Thymus (tissue), 11 donors: Measurements from ENCODE around the gene GNAS. TPM values are rescaled to one million over a fixed set of nuclear protein-coding genes. Genes with fewer than 3 reads are reported as not detected.
"Not testable (repeated sequence)": the region's sequence is repeated elsewhere in the genome, so short reads cannot be mapped to it uniquely, and the experiment has no call there.

Experiments used
- DNase-seq, 9 donors: peaks; one replicate each; pipeline ENCODE4 v3.0.0-alpha.2; 2013; ENCODE audit warnings: low spot score in 9 of 9, low read depth in 6 of 9, missing footprints in 1 of 9
- H3K27ac ChIP-seq, 2 donors: one replicate each; pipeline ENCODE4 v1.5.1; 2013; ENCODE audit warnings: control low read depth in 1 of 2, low read depth in 1 of 2, low read length in 1 of 2, mild to moderate bottlenecking in 1 of 2, moderate library complexity in 1 of 2
- H3K27me3 ChIP-seq, 2 donors: one replicate each; pipeline ENCODE4 v1.5.1; 2013; ENCODE audit warnings: low read length in 1 of 2; ENCODE audit not compliant: control insufficient read depth in 2 of 2, insufficient read depth in 1 of 2
- H3K36me3 ChIP-seq, 2 donors: one replicate each; pipeline ENCODE4 v1.5.1; 2013; ENCODE audit warnings: low read length in 1 of 2, mild to moderate bottlenecking in 1 of 2, moderate library complexity in 1 of 2; ENCODE audit not compliant: control insufficient read depth in 2 of 2, insufficient read depth in 2 of 2
- H3K4me1 ChIP-seq, 2 donors: one replicate each; pipeline ENCODE4 v1.5.1; 2013; ENCODE audit warnings: low read length in 2 of 2; ENCODE audit not compliant: control insufficient read depth in 2 of 2, insufficient read depth in 2 of 2
- H3K4me3 ChIP-seq, 2 donors: one replicate each; pipeline ENCODE4 v1.5.1; 2013; ENCODE audit warnings: low read length in 2 of 2, control low read depth in 1 of 2, mild to moderate bottlenecking in 1 of 2
- H3K9me3 ChIP-seq, 2 donors: one replicate each; pipeline ENCODE4 v1.5.1; 2013; ENCODE audit warnings: low read length in 1 of 2, mild to moderate bottlenecking in 1 of 2; ENCODE audit not compliant: control insufficient read depth in 2 of 2, insufficient read depth in 1 of 2
- WGBS: extraction: QIAGEN DNeasy Blood & Tissue Kit; methylation state at CpG from one replicate; pipeline ENCODE4 v1.1.7; 2013; 5-methylcytosine and 5-hydroxymethylcytosine counted together
- polyA plus RNA-seq: library from polyadenylated mRNA; stranded (reverse); fragments of 200-250 nt; gene quantifications from one replicate; pipeline ENCODE4 v1.2.3, GENCODE V29; 2013
- total RNA-seq: library from RNA; stranded (reverse); fragments of 120-200 nt; gene quantifications from one replicate; pipeline ENCODE4 v1.2.4, GENCODE V29; 2013
- donor health status: healthy.

Gene GNAS
- total and polyA plus RNA-seq, 2 donors: 434 to 700 TPM

DNA sequence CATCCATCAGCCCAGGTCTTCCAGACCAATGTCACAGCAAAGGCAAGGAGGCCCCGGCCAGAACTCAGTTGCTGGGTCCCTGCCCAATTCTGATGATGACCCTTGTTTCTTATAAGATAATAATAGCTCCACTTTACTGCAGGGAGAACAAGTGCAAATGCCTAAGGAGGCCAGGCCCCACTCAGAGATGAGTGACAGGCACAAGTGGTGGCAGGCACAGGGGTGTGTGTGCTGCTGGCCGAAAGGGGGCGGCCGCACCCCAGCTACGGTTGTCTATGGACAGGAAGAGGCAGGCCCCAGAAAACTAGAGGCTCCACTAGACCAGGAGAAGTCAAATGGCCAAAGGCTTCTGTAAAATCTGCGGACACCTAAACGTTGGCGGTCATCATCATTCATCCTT, 30.4 kb upstream of the GNAS start:
- 89% methylated on average over 8 of the region's 8 CpGs for whole genome bisulfite sequencing
- H3K27ac ChIP-seq: no peak overlapping the region
- DNase-seq: no peak
- H3K4me1 ChIP-seq: no peaks in the 10 kb centered on the region
- H3K36me3 ChIP-seq: no peaks in the 10 kb centered on the region
- H3K9me3 ChIP-seq: no peaks in the 10 kb centered on the region
- no peaks in the 10 kb centered on the region for H3K27me3 ChIP-seq
- H3K4me3 ChIP-seq: no peak overlapping the region

GRCh38 chr20:58822748-58823730, 29.5 kb upstream of the GNAS start:
- H3K4me3 ChIP-seq: no peak overlapping the region
- 97% methylated on average over 26 of the region's 26 CpGs for WGBS
- H3K27me3 ChIP-seq: no peaks in the 10 kb centered on the region
- no peaks in the 10 kb centered on the region for H3K9me3 ChIP-seq
- H3K27ac ChIP-seq: no peak overlapping the region
- DNase-seq: no peak
- H3K36me3 ChIP-seq: no peaks in the 10 kb centered on the region
- no peaks in the 10 kb centered on the region for H3K4me1 ChIP-seq

GRCh38 chr20:58824843-58825242, 27.7 kb upstream of the GNAS start:
- H3K27me3 ChIP-seq: no peaks in the 10 kb centered on the region
- WGBS: 94% methylated on average over 8 of the region's 8 CpGs
- no peak for DNase-seq
- no peak overlapping the region for H3K4me3 ChIP-seq
- no peaks in the 10 kb centered on the region for H3K4me1 ChIP-seq
- H3K27ac ChIP-seq: no peak overlapping the region
- no peaks in the 10 kb centered on the region for H3K9me3 ChIP-seq
- H3K36me3 ChIP-seq: no peaks in the 10 kb centered on the region

DNA sequence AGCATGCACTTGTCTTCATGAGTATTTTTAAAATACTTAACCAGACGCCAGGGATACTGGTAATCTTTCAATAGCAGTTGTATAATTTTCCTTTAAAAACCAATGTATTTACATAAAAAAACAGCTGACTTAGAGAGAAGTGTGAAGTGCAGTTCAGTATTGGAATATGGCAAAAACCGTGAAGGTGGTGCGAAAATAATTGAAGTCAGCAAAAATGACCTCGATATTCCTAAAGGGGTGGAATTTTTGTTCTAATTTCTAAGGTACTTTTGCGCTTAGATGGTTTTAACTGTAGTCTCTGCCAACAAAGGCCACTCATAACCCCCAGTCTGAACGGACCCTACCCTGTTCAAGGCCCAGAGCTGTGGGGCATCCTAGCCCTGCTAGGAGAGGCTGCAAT, 27.1 kb upstream of the GNAS start:
- no peaks in the 10 kb centered on the region for H3K27me3 ChIP-seq
- H3K4me1 ChIP-seq: no peaks in the 10 kb centered on the region
- H3K27ac ChIP-seq: no peak overlapping the region
- no peak overlapping the region for H3K4me3 ChIP-seq
- no peaks in the 10 kb centered on the region for H3K36me3 ChIP-seq
- DNase-seq: no peak
- WGBS: 94% methylated on average over 6 of the region's 6 CpGs
- no peaks in the 10 kb centered on the region for H3K9me3 ChIP-seq

DNA sequence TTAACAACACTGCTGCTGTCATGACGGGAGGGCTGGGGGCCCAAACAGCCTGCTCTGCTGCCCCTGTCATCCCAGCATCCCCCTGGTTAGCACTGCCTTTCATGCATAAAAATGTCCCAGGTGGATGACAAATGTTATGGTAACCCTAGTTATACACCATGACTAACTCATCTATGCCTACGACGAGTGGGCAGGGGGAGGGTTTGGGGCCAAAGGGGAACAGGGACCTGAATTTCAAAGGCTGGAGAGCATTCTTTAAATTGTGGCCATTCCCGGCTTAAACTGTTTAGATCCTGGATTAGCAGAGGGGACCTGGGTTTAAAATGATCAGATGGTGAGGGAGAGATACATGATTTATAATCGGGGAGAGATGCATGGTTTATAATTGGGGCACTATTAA, 26.2 kb upstream of the GNAS start:
- no peak overlapping the region for H3K27ac ChIP-seq
- no peak for DNase-seq
- no peak overlapping the region for H3K4me3 ChIP-seq
- H3K36me3 ChIP-seq: no peaks in the 10 kb centered on the region
- H3K27me3 ChIP-seq: no peaks in the 10 kb centered on the region
- no peaks in the 10 kb centered on the region for H3K4me1 ChIP-seq
- H3K9me3 ChIP-seq: no peaks in the 10 kb centered on the region
- WGBS: 94% methylated on average over 5 of the region's 5 CpGs

GRCh38 chr20:58828136-58828535, 24.4 kb upstream of the GNAS start:
- 95% methylated on average over 2 of the region's 2 CpGs for WGBS
- H3K27ac ChIP-seq: no peak overlapping the region
- H3K4me1 ChIP-seq: no peaks in the 10 kb centered on the region

GRCh38 chr20:58828804-58829203, 23.7 kb upstream of the GNAS start:
- not testable (repeated sequence) for H3K4me1 ChIP-seq, H3K27me3 ChIP-seq, DNase-seq, H3K27ac ChIP-seq, H3K4me3 ChIP-seq, H3K9me3 ChIP-seq, H3K36me3 ChIP-seq
- WGBS: over 99% methylated on average over 4 of the region's 5 CpGs

More at GRCh38 chr20:58828136-58828535, 24.4 kb upstream of the GNAS start:
- H3K4me3 ChIP-seq: no peak overlapping the region
- no peaks in the 10 kb centered on the region for H3K9me3 ChIP-seq
- no peaks in the 10 kb centered on the region for H3K27me3 ChIP-seq
- DNase-seq: no peak
- no peaks in the 10 kb centered on the region for H3K36me3 ChIP-seq

DNA sequence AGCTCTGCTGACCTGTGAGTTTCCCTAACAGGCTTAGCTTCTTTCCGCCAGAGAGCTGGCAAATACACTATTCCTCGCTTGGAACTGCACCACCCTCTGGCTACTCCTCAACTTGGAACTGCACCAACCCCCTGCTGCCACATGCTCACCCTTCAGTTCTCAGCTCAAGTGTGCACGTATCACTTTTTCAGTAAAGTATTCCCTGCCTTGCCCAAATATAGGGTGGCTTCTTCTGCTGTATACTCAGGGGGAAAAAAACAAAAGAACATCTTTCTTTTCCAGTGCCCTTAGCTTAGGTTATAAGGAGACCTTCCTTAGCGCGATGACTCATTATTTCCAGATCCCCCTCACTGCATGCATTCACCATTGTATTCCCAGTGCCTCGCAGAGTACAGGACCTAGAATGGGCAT, 23.0 kb upstream of the GNAS start:
- Histone ChIP-seq H3K4me1 (no peaks in the 10 kb centered on the region), H3K27me3 (peaks cover 0 to 4% of the 10 kb centered on the region in 2 donors), H3K36me3 (no peaks in the 10 kb centered on the region), H3K9me3 (no peaks in the 10 kb centered on the region), H3K27ac (no peak overlapping the region), H3K4me3 (no peak overlapping the region)
- 95% methylated on average over 6 of the region's 6 CpGs for WGBS
- DNase-seq: no peak

DNA sequence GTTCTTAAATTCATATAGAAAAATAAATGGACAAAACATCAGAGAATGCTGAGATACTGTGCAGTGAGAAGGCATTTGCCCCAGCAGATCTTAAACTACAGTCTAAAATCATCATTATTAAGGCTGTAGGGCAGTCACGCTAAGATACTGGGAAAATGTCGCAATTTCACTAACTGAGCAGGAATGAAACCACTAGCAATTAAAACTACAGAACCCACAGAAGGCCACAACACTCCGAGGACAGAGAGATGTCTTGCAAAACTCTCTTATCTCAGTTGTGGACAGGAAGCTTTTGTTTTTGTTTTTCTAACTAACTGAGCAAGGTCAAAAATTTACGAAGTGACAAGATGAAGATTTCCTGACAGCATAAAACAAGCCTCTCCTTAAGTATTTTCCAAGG, 20.1 kb upstream of the GNAS start:
- Histone ChIP-seq H3K27me3 (peaks cover 0 to 5% of the 10 kb centered on the region in 2 donors), H3K36me3 (no peaks in the 10 kb centered on the region), H3K4me1 (no peaks in the 10 kb centered on the region), H3K4me3 (no peak overlapping the region), H3K9me3 (no peaks in the 10 kb centered on the region), H3K27ac (no peak overlapping the region)
- 72% methylated on average over 4 of the region's 4 CpGs for WGBS
- DNase-seq: no peak
